HEK293 (cell line): Measurements from ENCODE around the gene GRB7.

Experiments used
- CTCF ChIA-PET: fragments of 350-600 bp; formaldehyde crosslinking; extraction: SDS; loops from one replicate; lab custom pipeline; 2021; ENCODE audit warnings: antibody characterized with exemption; lab: Yijun Ruan, JAX
- POLR2A ChIA-PET: fragments of 300-600 bp; formaldehyde crosslinking; extraction: SDS; loops from one replicate; lab custom pipeline; 2020; ENCODE audit warnings: antibody characterized with exemption, inconsistent platforms; lab: Yijun Ruan, JAX
- H3K27ac ChIP-seq: fragments of 200-500 bp; sonication (Bioruptor generic); 2 replicates; pipeline ENCODE4 v1.5.1; 2014; ENCODE audit warnings: low read depth, low read length, control low read depth, inconsistent platforms; ENCODE audit errors: extremely low read depth
- H3K36me3 ChIP-seq, 2 experiments: fragments of 200-500 bp in 1 of 2; sonication (Bioruptor generic) in 1 of 2; 1 replicate in 1 of 2; 2 replicates in 1 of 2; pipeline ENCODE4 v1.5.1; 2014 to 2017; ENCODE audit warnings: inconsistent platforms in 2 of 2, low read length in 2 of 2; ENCODE audit not compliant: control insufficient read depth in 2 of 2, insufficient read depth in 1 of 2
- H3K4me1 ChIP-seq: fragments of 200-500 bp; sonication (Bioruptor generic); 2 replicates; pipeline ENCODE4 v1.5.1; 2014; ENCODE audit warnings: mild to moderate bottlenecking, low read length, inconsistent platforms; ENCODE audit not compliant: control insufficient read depth, insufficient read depth
- H3K4me3 ChIP-seq: 2 replicates; pipeline ENCODE4 v1.5.1; 2011; ENCODE audit warnings: low read depth, mild to moderate bottlenecking, control low read depth, low read length, moderate library complexity
- H3K9me3 ChIP-seq: fragments of 200-500 bp; sonication (Bioruptor generic); 2 replicates; pipeline ENCODE4 v1.5.1; 2014; ENCODE audit warnings: low read depth, low read length, inconsistent platforms; ENCODE audit not compliant: control insufficient read depth, insufficient read depth
- PBX3 ChIP-seq: sonication (generic); formaldehyde crosslinking; IDR thresholded peaks from 2 replicates; pipeline ENCODE4 v1.8.1; 2022; ENCODE audit warnings: mild to moderate bottlenecking, moderate library complexity, missing genetic modification reagents
- REPIN1 ChIP-seq: fragments of 450-650 bp; formaldehyde crosslinking; IDR thresholded peaks from 2 replicates; pipeline ENCODE4 v1.5.1; 2017; ENCODE audit warnings: missing biosample characterization, missing genetic modification characterization, low read depth
- SALL2 ChIP-seq: fragments of 450-650 bp; formaldehyde crosslinking; IDR thresholded peaks from 2 replicates; pipeline ENCODE4 v1.5.0; 2017; ENCODE audit warnings: missing biosample characterization, mild to moderate bottlenecking, missing genetic modification characterization, borderline replicate concordance
- YY1 ChIP-seq: fragments of 450-650 bp; formaldehyde crosslinking; IDR thresholded peaks from 2 replicates; pipeline ENCODE4 v1.5.1; 2018; ENCODE audit warnings: missing biosample characterization, missing genetic modification characterization
- ZBTB26 ChIP-seq: fragments of 450-650 bp; formaldehyde crosslinking; optimal IDR thresholded peaks from 2 replicates; pipeline ENCODE3; 2016; ENCODE audit warnings: missing biosample characterization, mild to moderate bottlenecking, missing genetic modification characterization
- ZBTB44 ChIP-seq: fragments of 450-650 bp; IDR thresholded peaks from 2 replicates; pipeline ENCODE4 v1.5.1; 2018; ENCODE audit warnings: missing biosample characterization, mild to moderate bottlenecking, missing genetic modification characterization
- ZBTB6 ChIP-seq: fragments of 450-650 bp; formaldehyde crosslinking; IDR thresholded peaks from 2 replicates; pipeline ENCODE4 v1.5.1; 2017; ENCODE audit warnings: missing biosample characterization, missing genetic modification characterization
- ZIC2 ChIP-seq: fragments of 450-650 bp; formaldehyde crosslinking; IDR thresholded peaks from 2 replicates; pipeline ENCODE4 v1.5.1; 2016; ENCODE audit warnings: missing biosample characterization, missing genetic modification characterization
- ZNF274 ChIP-seq, 2 experiments: fragments of 200-500 bp in 1 of 2; fragments of 450-650 bp in 1 of 2; sonication (Bioruptor generic) in 1 of 2; formaldehyde crosslinking in 1 of 2; IDR thresholded peaks; 2 replicates each; pipeline versions ENCODE4 v1.5.1 to v1.6.1; 2014 to 2016; ENCODE audit warnings: borderline replicate concordance in 1 of 2, inconsistent platforms in 1 of 2, low read length in 1 of 2, missing biosample characterization in 1 of 2, missing genetic modification characterization in 1 of 2
- ZNF350 ChIP-seq: fragments of 450-650 bp; formaldehyde crosslinking; IDR thresholded peaks from 2 replicates; pipeline ENCODE4 v1.5.0; 2017; ENCODE audit warnings: missing biosample characterization, mild to moderate bottlenecking, missing genetic modification characterization
- ZNF426 ChIP-seq: fragments of 450-650 bp; formaldehyde crosslinking; IDR thresholded peaks from 2 replicates; pipeline ENCODE4 v1.5.1; 2017; ENCODE audit warnings: missing biosample characterization, missing genetic modification characterization, mild to moderate bottlenecking, inconsistent platforms, moderate library complexity
- ZNF621 ChIP-seq: fragments of 450-650 bp; formaldehyde crosslinking; IDR thresholded peaks from 2 replicates; pipeline ENCODE4 v1.5.1; 2017; ENCODE audit warnings: missing biosample characterization, missing genetic modification characterization
- ZNF645 ChIP-seq: fragments of 450-650 bp; formaldehyde crosslinking; IDR thresholded peaks from 2 replicates; pipeline ENCODE4; 2016; ENCODE audit warnings: missing biosample characterization, missing genetic modification characterization
- TF ChIP-seq, protein P1 (sequence below): fragments of 450-650 bp; formaldehyde crosslinking; IDR thresholded peaks from 2 replicates; pipeline ENCODE4 v1.5.1; 2016; ENCODE audit warnings: missing biosample characterization, missing genetic modification characterization
- TF ChIP-seq, protein P2 (sequence below): fragments of 450-650 bp; formaldehyde crosslinking; IDR thresholded peaks from 2 replicates; pipeline ENCODE4 v1.5.1; 2016; ENCODE audit warnings: missing biosample characterization, missing genetic modification characterization, low read depth

Gene GRB7

GRCh38 chr17:39793301-39793872, 55.6 kb downstream of the GRB7 start:
- POLR2A ChIA-PET: no interaction called here
- TF ChIP-seq SALL2 (tag by site-specific recombination) (no peak), ZNF426 (tag by site-specific recombination) (no peak), YY1 (tag by site-specific recombination) (no peak), ZNF274 (IDR thresholded peaks at IDR 0.05; ENCODE audit: low read length) (no peak), ZNF274 (tag by site-specific recombination; IDR thresholded peaks at IDR 0.05; ENCODE audit: borderline replicate concordance) (no peak), ZNF645 (tag by site-specific recombination) (no peak), PBX3 (CRISPR knock-in tag) (no peak), REPIN1 (tag by site-specific recombination) (no peak), ZNF621 (no peak), ZBTB26 (no peak), ZBTB44 (tag by site-specific recombination) (no peak), ZNF350 (tag by site-specific recombination) (no peak), ZIC2 (tag by site-specific recombination) (no peak), ZBTB6 (tag by site-specific recombination) (no peak)
- TF ChIP-seq, protein P1, sequence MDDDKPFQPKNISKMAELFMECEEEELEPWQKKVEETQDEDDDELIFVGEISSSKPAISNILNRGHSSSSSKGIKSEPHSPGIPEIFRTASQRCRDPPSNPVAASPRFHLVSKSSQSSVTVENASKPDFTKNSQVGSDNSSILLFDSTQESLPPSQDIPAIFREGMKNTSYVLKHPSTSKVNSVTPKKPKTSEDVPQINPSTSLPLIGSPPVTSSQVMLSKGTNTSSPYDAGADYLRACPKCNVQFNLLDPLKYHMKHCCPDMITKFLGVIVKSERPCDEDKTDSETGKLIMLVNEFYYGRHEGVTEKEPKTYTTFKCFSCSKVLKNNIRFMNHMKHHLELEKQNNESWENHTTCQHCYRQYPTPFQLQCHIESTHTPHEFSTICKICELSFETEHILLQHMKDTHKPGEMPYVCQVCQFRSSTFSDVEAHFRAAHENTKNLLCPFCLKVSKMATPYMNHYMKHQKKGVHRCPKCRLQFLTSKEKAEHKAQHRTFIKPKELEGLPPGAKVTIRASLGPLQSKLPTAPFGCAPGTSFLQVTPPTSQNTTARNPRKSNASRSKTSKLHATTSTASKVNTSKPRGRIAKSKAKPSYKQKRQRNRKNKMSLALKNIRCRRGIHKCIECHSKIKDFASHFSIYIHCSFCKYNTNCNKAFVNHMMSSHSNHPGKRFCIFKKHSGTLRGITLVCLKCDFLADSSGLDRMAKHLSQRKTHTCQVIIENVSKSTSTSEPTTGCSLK (tag by site-specific recombination): no peak
- TF ChIP-seq, protein P2, sequence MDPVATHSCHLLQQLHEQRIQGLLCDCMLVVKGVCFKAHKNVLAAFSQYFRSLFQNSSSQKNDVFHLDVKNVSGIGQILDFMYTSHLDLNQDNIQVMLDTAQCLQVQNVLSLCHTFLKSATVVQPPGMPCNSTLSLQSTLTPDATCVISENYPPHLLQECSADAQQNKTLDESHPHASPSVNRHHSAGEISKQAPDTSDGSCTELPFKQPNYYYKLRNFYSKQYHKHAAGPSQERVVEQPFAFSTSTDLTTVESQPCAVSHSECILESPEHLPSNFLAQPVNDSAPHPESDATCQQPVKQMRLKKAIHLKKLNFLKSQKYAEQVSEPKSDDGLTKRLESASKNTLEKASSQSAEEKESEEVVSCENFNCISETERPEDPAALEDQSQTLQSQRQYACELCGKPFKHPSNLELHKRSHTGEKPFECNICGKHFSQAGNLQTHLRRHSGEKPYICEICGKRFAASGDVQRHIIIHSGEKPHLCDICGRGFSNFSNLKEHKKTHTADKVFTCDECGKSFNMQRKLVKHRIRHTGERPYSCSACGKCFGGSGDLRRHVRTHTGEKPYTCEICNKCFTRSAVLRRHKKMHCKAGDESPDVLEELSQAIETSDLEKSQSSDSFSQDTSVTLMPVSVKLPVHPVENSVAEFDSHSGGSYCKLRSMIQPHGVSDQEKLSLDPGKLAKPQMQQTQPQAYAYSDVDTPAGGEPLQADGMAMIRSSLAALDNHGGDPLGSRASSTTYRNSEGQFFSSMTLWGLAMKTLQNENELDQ (tag by site-specific recombination): no peak
- TF ChIP-seq, all 188 proteins: peak for 0
- 0 out of 2 replicates have a peak, but pooled peaks cover 4% of the 10 kb centered on the region for H3K4me1 ChIP-seq
- CTCF ChIA-PET: interaction anchor here (0.7 to 1.8 kb wide), 2 partner anchors 24 to 172 kb away, joined by 3 to 5 read pairs; no protein-coding TSS in a partner anchor
- no peak overlapping the region for H3K4me3 ChIP-seq
- H3K9me3 ChIP-seq: no peaks in the 10 kb centered on the region
- no peak overlapping the region for H3K27ac ChIP-seq
- no peaks in the 10 kb centered on the region for H3K36me3 ChIP-seq
